HG03159 (cell line): ENCODE measurements around the gene PTPRU.

Experiments
- ATAC-seq: cut with Tn5 transposase; IDR thresholded peaks from one replicate; pipeline ENCODE4 v1.9.1; 2021; ENCODE audit warnings: mild to moderate bottlenecking, moderate library complexity; ENCODE audit not compliant: unreplicated experiment

The PTPRU gene

DNA sequence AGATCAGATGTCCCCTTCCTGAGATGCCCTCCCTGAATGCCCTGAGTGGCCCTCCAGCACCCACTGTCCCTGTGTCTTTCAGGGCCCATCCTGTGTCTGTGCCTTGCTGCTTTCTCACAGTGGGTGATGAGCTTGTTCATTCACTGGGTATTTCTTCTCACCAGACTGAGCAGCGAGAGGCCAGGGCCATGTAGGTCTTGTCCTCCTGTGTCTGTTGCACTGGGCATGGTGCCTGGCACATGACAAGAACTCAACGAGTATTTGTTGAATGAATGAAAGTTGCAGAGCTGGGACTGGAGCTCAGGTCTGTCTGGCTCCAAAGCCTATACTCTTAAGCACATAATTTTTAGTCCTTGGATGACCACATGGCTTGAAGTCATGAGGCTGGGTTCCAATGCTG, 93.8 kb downstream of the PTPRU start:
- no peak for ATAC-seq

- ATAC-seq = no peak
Observed at GRCh38 chr1:29330856-29331255, 94.5 kb downstream of the PTPRU start.

DNA sequence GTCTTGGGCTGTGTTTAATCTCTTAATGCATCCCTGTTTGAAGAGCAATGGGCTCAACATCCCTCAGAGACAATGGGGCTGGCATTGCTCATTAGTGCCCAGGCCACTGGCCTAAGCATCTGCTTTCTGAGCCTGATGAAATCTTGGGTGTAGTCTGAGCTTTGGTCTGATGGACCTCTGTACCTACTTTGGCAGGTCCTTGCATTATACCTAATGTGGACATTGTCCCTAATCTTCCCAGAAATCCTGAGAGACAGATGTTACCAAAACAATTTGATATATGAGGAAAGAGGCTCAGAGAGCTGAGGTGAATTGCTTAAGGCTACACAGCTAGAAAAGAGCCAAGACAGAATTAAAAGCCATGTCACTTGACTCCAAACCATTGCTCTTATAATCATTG, 95.0 kb downstream of the PTPRU start:
- ATAC-seq = no peak

DNA sequence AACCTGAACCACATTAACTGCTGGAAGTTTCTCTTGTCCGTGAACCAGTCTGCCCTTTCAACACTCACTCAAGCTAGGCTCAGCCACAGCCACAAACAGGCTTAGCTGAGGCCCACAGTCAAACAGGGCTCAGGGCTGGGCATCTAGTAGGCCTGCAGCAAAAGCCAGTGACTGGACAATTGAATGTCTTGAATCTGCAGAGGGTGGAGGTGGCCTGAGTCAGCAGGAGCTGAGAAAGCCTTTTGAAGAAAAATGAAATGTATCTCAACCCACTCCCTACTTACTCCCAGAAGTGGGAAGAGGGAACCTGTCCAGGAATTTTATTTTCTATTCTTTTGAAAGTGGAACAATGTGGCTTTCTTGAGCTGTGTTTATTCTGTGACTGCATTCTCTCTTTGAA, 95.4 kb downstream of the PTPRU start:
- no peak for ATAC-seq

DNA sequence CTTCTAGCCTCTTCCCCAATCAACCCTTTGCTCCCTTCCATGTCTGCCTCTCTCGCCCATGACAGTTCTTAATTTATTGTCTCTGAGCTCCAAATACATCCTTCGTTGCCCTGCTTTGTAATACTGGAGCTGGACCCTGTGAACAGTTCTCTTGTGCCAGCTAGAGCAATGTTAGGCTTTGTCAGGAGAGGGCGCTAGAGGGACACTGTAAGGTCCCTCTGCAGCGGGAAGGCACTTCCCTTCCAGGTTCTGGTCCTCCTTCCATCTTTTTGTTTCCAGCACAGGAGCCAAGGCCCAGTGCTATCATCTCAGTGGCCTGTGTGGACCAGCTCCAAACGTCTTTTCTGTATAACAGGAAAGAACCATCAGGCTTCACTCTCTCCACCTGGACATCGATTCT, 95.9 kb downstream of the PTPRU start:
- ATAC-seq = no peak

GRCh38 chr1:29333008-29333407, 96.7 kb downstream of the PTPRU start:
- ATAC-seq = no peak

- no peak for ATAC-seq
Observed at GRCh38 chr1:29335573-29335972, 99.3 kb downstream of the PTPRU start.

- ATAC-seq = no peak
Observed at GRCh38 chr1:29338908-29339575, 102.7 kb downstream of the PTPRU start.

GRCh38 chr1:29341936-29342335, 105.6 kb downstream of the PTPRU start:
- ATAC-seq = no peak

DNA sequence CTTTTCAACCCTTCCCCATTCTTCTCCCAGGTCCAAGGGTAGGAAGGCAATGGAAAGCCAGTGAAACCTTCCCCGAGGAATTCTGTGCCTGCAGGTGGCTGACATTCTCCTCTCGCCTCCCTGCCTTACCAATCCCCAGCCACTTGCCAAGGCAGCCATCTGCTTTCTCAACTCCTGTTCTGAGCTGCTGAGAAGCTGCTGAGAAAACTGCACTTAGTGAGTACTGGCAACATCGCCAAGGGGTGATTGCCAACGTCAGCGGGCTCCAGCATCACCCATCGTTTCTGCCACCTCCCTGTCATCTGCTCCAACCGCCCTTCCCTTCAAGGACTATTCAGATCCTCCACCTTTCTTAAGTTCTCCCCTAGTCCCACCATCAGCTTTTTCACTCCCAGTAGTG, 106.0 kb downstream of the PTPRU start:
- no peak for ATAC-seq

DNA sequence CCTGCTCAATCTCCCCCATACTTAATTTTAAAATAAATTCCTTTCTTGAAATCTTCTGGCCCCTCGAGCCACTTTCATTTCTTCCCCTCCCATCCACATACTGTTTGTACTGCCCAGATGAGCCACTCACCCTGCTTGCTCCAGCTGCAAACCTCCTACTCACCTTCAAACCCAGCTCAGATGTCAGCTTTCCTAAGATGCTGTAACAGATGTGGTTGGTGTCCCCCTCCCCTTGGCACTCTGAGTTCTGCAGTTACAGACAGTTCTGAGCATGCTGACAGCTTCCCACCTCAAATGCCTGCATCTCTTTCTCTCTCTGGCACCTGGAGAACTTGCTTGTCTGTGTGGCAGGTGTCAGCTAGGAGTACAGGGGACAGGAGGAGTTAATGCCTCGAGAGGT, 106.7 kb downstream of the PTPRU start:
- no peak for ATAC-seq

DNA sequence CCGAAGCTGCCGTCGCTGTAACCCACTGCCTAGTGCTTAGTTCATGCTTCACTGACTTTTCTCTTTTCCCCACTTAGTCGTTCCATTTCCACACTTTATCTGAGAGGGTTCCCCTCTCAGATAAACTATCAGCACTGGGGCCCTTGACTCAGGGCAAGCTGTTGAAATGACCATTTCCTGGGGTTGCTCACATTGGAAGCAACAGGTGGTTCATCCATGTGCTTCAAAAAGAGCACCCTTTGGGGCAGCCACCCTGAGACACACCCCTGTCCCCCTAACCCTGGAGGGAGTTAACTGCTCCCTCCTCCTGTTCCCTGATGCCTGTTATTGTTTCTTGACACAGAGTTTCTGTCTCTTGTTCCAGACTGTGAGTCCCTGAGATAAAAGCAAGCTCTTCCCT, 107.2 kb downstream of the PTPRU start:
- no peak for ATAC-seq

- no peak for ATAC-seq
Observed at GRCh38 chr1:29343908-29344307, 107.6 kb downstream of the PTPRU start.

DNA sequence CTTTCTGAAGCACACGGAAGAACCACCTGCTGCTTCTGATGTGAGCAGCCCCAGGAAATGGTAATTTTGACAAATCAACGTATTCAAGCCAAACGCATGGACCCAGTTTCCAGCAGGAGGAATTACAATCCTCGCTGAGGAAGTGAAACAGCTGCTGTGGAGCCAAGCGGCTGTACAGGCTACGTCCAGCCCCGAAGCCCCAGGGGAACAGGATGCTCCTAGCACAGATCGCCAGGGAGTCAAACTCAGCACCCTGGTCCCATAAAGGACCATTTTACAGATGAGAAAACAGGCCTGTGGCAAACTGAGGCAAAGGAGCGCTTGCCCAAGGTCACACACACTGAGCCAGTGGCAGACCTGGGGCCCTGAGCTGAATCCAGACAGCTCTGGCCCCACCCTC, 108.0 kb downstream of the PTPRU start:
- no peak for ATAC-seq

DNA sequence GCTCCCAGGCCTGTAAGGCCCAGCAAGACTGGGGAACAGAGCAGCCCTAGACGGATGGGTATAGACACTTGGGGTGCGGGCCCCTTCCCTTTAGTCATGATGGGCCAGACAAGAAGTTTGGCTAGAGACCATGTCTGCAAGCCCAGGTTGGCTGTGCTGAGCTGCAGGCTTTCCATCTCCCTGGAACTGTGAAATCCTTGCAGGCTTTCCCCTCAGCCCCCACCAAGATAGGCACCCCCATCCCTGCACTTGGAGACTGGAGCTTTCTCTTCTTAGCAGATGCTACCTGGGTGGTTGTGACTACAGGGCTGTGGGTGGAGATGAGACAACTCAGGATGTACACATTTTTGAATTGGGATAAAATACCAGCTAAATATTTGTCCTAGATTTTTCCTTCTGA, 110.3 kb downstream of the PTPRU start:
- no peak for ATAC-seq

DNA sequence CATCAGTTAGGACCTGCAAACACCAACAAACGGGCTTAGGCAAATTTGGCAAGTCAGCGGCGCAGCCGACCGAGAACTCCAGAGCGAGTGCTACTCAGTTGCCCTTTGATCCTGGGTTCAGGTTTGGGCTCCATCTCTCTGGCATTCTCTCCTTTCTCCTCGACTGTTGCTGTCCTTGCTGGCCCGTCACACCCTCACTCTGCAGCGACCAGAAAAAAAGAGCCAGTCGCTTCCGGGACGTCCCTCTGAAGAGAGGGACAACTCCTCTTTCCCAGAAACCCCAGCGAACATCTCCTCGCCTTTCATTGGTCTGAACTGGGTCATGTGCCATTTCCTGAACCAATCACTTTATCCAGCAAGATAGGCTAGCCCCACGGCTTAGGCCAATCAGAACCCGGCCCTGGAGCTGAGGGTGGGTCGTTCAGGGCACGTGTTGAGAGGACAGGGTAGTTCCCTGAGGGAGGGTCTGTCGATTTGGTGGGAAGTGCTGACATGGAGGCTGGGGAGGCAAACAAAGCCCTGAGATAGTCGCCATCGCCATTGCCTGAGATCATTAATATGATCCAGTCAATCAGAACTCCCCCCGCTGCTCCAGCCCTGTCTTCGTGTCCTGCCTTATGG, 113.7 kb downstream of the PTPRU start:
- no peak for ATAC-seq

GRCh38 chr1:29352719-29353420, 116.5 kb downstream of the PTPRU start:
- no peak for ATAC-seq

GRCh38 chr1:29354511-29355098, 118.3 kb downstream of the PTPRU start:
- no peak for ATAC-seq

DNA sequence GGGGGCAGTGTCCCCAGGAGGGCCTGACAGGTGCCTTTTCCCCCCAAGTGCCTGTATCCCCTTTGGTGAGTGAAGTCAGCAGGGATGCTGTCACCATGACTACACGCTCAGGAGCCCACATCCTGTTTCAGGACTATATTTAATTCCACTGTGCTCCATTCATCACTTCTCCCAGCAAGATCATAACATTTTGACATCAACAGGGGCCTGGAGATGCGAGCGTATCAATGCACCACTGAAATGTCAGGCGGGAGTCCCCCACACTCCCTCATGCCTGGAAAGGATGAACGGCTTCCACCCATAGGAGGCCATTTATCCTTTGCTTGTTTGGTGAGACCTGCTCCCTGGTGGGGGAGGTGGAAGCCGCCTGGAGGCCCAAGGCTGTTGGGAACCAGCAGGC, 119.1 kb downstream of the PTPRU start:
- no peak for ATAC-seq

DNA sequence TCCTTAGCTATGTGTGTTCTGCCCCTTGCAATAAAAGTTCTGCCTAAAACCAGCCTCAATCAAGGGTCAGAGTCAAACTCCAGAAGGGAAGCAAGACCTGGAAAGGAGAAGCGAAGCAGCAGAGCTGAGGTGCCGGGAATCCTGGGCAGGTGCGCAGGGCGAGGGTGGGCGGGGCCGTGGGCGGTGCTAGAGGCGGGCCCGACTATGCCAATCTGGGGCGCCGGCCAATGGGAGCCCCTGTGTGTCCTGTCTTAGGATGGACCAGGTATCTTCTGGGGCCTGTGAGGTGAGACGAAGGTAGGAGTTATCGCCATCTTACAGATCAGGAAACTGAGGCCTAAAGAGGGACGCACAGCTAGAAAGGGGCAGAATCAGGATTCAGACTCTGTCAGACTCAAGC, 120.3 kb downstream of the PTPRU start:
- ATAC-seq = no peak

DNA sequence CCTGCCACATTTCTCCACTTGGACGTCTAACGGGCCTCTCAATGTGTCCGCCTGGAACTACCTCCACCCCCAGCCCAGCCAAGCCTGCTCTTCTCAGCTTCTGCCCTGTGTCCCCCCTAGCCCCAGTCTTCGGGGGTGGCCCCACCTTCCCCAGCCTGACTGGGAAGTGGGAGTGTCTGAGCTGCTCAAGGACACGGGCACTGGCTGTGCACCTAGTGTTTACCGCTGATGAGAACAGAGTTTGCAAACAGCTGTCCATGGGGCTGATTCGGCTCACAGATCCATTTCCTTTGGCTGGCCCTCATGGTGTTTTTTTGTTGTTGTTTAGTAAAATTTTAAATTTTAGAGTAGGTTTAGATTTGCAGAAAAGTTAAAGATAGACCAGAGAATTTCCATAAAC, 121.1 kb downstream of the PTPRU start:
- no peak for ATAC-seq

- ATAC-seq = no peak
Observed at GRCh38 chr1:29358183-29358582, 121.9 kb downstream of the PTPRU start.
